HEK293 (cell line): ENCODE measurements around the gene DGKD.

Source experiments
- CTCF ChIA-PET: fragments of 350-600 bp; formaldehyde crosslinking; extraction: SDS; loops from one replicate; lab custom pipeline; 2021; ENCODE audit warnings: antibody characterized with exemption; lab: Yijun Ruan, JAX
- POLR2A ChIA-PET: fragments of 300-600 bp; formaldehyde crosslinking; extraction: SDS; loops from one replicate; lab custom pipeline; 2020; ENCODE audit warnings: antibody characterized with exemption, inconsistent platforms; lab: Yijun Ruan, JAX
- H3K27ac ChIP-seq: fragments of 200-500 bp; sonication (Bioruptor generic); 2 replicates; pipeline ENCODE4 v1.5.1; 2014; ENCODE audit warnings: low read depth, low read length, control low read depth, inconsistent platforms; ENCODE audit errors: extremely low read depth
- H3K36me3 ChIP-seq, 2 experiments: fragments of 200-500 bp in 1 of 2; sonication (Bioruptor generic) in 1 of 2; 1 replicate in 1 of 2; 2 replicates in 1 of 2; pipeline ENCODE4 v1.5.1; 2014 to 2017; ENCODE audit warnings: inconsistent platforms in 2 of 2, low read length in 2 of 2; ENCODE audit not compliant: control insufficient read depth in 2 of 2, insufficient read depth in 1 of 2
- H3K4me1 ChIP-seq: fragments of 200-500 bp; sonication (Bioruptor generic); 2 replicates; pipeline ENCODE4 v1.5.1; 2014; ENCODE audit warnings: mild to moderate bottlenecking, low read length, inconsistent platforms; ENCODE audit not compliant: control insufficient read depth, insufficient read depth
- H3K4me3 ChIP-seq: 2 replicates; pipeline ENCODE4 v1.5.1; 2011; ENCODE audit warnings: low read depth, mild to moderate bottlenecking, control low read depth, low read length, moderate library complexity
- H3K9me3 ChIP-seq: fragments of 200-500 bp; sonication (Bioruptor generic); 2 replicates; pipeline ENCODE4 v1.5.1; 2014; ENCODE audit warnings: low read depth, low read length, inconsistent platforms; ENCODE audit not compliant: control insufficient read depth, insufficient read depth
- GFI1B ChIP-seq: fragments of 450-650 bp; formaldehyde crosslinking; IDR thresholded peaks from 2 replicates; pipeline ENCODE4 v1.5.1; 2016; ENCODE audit warnings: missing biosample characterization, missing genetic modification characterization
- GLI2 ChIP-seq: fragments of 450-650 bp; formaldehyde crosslinking; IDR thresholded peaks from 2 replicates; pipeline ENCODE4; 2017; ENCODE audit warnings: missing biosample characterization, missing genetic modification characterization, low read depth, borderline replicate concordance
- HOXA7 ChIP-seq: sonication (generic); formaldehyde crosslinking; IDR thresholded peaks from 2 replicates; pipeline ENCODE4 v1.8.1; 2022; ENCODE audit warnings: missing genetic modification reagents, borderline replicate concordance
- INSM2 ChIP-seq: fragments of 450-650 bp; formaldehyde crosslinking; IDR thresholded peaks from 2 replicates; pipeline ENCODE4 v1.5.1; 2016; ENCODE audit warnings: missing biosample characterization, missing genetic modification characterization
- KLF1 ChIP-seq: fragments of 450-650 bp; formaldehyde crosslinking; IDR thresholded peaks from 2 replicates; pipeline ENCODE4 v1.5.1; 2016; ENCODE audit warnings: missing biosample characterization, missing genetic modification characterization
- KLF9 ChIP-seq: fragments of 450-650 bp; formaldehyde crosslinking; IDR thresholded peaks from 2 replicates; pipeline ENCODE4 v1.5.1; 2016; ENCODE audit warnings: missing biosample characterization, missing genetic modification characterization, low read depth
- OVOL3 ChIP-seq: fragments of 450-650 bp; formaldehyde crosslinking; IDR thresholded peaks from 2 replicates; pipeline ENCODE4 v1.5.1; 2016; ENCODE audit warnings: missing biosample characterization, missing genetic modification characterization
- PRDM1 ChIP-seq: fragments of 450-650 bp; formaldehyde crosslinking; IDR thresholded peaks from 2 replicates; pipeline ENCODE4; 2016; ENCODE audit warnings: missing biosample characterization, missing genetic modification characterization
- PRDM6 ChIP-seq: fragments of 450-650 bp; formaldehyde crosslinking; IDR thresholded peaks from 2 replicates; pipeline ENCODE4 v1.5.1; 2017; ENCODE audit warnings: missing biosample characterization, missing genetic modification characterization
- REPIN1 ChIP-seq: fragments of 450-650 bp; formaldehyde crosslinking; IDR thresholded peaks from 2 replicates; pipeline ENCODE4 v1.5.1; 2017; ENCODE audit warnings: missing biosample characterization, missing genetic modification characterization, low read depth
- SP7 ChIP-seq: fragments of 450-650 bp; formaldehyde crosslinking; IDR thresholded peaks from 2 replicates; pipeline ENCODE4 v1.5.1; 2016; ENCODE audit warnings: missing biosample characterization, missing genetic modification characterization
- ZBTB8A ChIP-seq: fragments of 450-650 bp; formaldehyde crosslinking; IDR thresholded peaks from 2 replicates; pipeline ENCODE4 v1.5.1; 2016; ENCODE audit warnings: missing biosample characterization, missing genetic modification characterization
- ZIC2 ChIP-seq: fragments of 450-650 bp; formaldehyde crosslinking; IDR thresholded peaks from 2 replicates; pipeline ENCODE4 v1.5.1; 2016; ENCODE audit warnings: missing biosample characterization, missing genetic modification characterization
- ZNF148 ChIP-seq: fragments of 450-650 bp; formaldehyde crosslinking; IDR thresholded peaks from 2 replicates; pipeline ENCODE4 v1.5.0; 2017; ENCODE audit warnings: missing biosample characterization, missing genetic modification characterization, borderline replicate concordance
- ZNF16 ChIP-seq: fragments of 450-650 bp; formaldehyde crosslinking; IDR thresholded peaks from 2 replicates; pipeline ENCODE4 v1.5.1; 2016; ENCODE audit warnings: low read depth, missing biosample characterization, missing genetic modification characterization
- ZNF175 ChIP-seq: fragments of 450-650 bp; formaldehyde crosslinking; IDR thresholded peaks from 2 replicates; pipeline ENCODE4 v1.5.1; 2016; ENCODE audit warnings: missing biosample characterization, missing genetic modification characterization
- ZNF184 ChIP-seq: fragments of 450-650 bp; IDR thresholded peaks from 2 replicates; pipeline ENCODE4 v1.5.1; 2018; ENCODE audit warnings: missing biosample characterization, mild to moderate bottlenecking, missing genetic modification characterization
- ZNF248 ChIP-seq: fragments of 450-650 bp; formaldehyde crosslinking; IDR thresholded peaks from 2 replicates; pipeline ENCODE4 v1.5.1; 2017; ENCODE audit warnings: missing biosample characterization, missing genetic modification characterization
- ZNF350 ChIP-seq: fragments of 450-650 bp; formaldehyde crosslinking; IDR thresholded peaks from 2 replicates; pipeline ENCODE4 v1.5.0; 2017; ENCODE audit warnings: missing biosample characterization, mild to moderate bottlenecking, missing genetic modification characterization
- ZNF433 ChIP-seq: fragments of 450-650 bp; formaldehyde crosslinking; IDR thresholded peaks from 2 replicates; pipeline ENCODE4 v1.5.1; 2016; ENCODE audit warnings: missing biosample characterization, missing genetic modification characterization, low read depth
- ZNF449 ChIP-seq: fragments of 450-650 bp; formaldehyde crosslinking; IDR thresholded peaks from 2 replicates; pipeline ENCODE4 v1.5.1; 2017; ENCODE audit warnings: missing biosample characterization, mild to moderate bottlenecking, missing genetic modification characterization, moderate library complexity
- ZNF521 ChIP-seq: fragments of 450-650 bp; formaldehyde crosslinking; IDR thresholded peaks from 2 replicates; pipeline ENCODE4 v1.5.1; 2017; ENCODE audit warnings: missing biosample characterization, mild to moderate bottlenecking, missing genetic modification characterization
- ZNF548 ChIP-seq: fragments of 450-650 bp; formaldehyde crosslinking; IDR thresholded peaks from 2 replicates; pipeline ENCODE4 v1.5.1; 2016; ENCODE audit warnings: missing biosample characterization, missing genetic modification characterization
- ZNF600 ChIP-seq: fragments of 450-650 bp; formaldehyde crosslinking; IDR thresholded peaks from 2 replicates; pipeline ENCODE4 v1.5.1; 2016; ENCODE audit warnings: missing biosample characterization, missing genetic modification characterization
- ZNF610 ChIP-seq: fragments of 450-650 bp; formaldehyde crosslinking; IDR thresholded peaks from 2 replicates; pipeline ENCODE4 v1.5.1; 2016; ENCODE audit warnings: missing biosample characterization, missing genetic modification characterization, borderline replicate concordance
- ZNF658 ChIP-seq: fragments of 450-650 bp; formaldehyde crosslinking; IDR thresholded peaks from 2 replicates; pipeline ENCODE4; 2016; ENCODE audit warnings: missing biosample characterization, missing genetic modification characterization
- ZSCAN23 ChIP-seq: fragments of 450-650 bp; formaldehyde crosslinking; IDR thresholded peaks from 2 replicates; pipeline ENCODE4 v1.5.1; 2016; ENCODE audit warnings: missing biosample characterization, missing genetic modification characterization
- TF ChIP-seq, protein P1 (sequence below): fragments of 450-650 bp; formaldehyde crosslinking; IDR thresholded peaks from 2 replicates; pipeline ENCODE4 v1.5.1; 2016; ENCODE audit warnings: missing biosample characterization, missing genetic modification characterization, low read depth
- TF ChIP-seq, protein P2 (sequence below): fragments of 450-650 bp; formaldehyde crosslinking; IDR thresholded peaks from 2 replicates; pipeline ENCODE4 v1.5.1; 2017; ENCODE audit warnings: missing biosample characterization, missing genetic modification characterization

The DGKD gene

GRCh38 chr2:233350708-233351107 lies 3.6 kb upstream of the DGKD start:
- no peak overlapping the region for H3K4me3 ChIP-seq
- ChIA-PET CTCF (interaction anchor here (0.5 to 0.8 kb wide), 2 partner anchors 68 to 93 kb away, joined by 3 to 4 read pairs; no protein-coding TSS in a partner anchor), POLR2A (no interaction called here)
- no peaks in the 10 kb centered on the region for H3K36me3 ChIP-seq
- H3K9me3 ChIP-seq: no peaks in the 10 kb centered on the region
- H3K4me1 ChIP-seq: peaks cover 13% of the 10 kb centered on the region; the same call in 1 of the 2 replicates
- H3K27ac ChIP-seq: no peak overlapping the region
- no peak for TF ChIP-seq ZNF350 (tag by site-specific recombination)
- TF ChIP-seq REPIN1 (tag by site-specific recombination): no peak
- TF ChIP-seq PRDM1 (tag by site-specific recombination): no peak
- no peak for TF ChIP-seq ZNF248 (tag by site-specific recombination)
- TF ChIP-seq HOXA7 (CRISPR knock-in tag): no peak
- TF ChIP-seq ZNF16 (tag by site-specific recombination): no peak
- 0 out of 2 replicates have a peak, but pooled peaks have one; percentile 42 for TF ChIP-seq INSM2 (tag by site-specific recombination)
- no peak for TF ChIP-seq ZNF610
- TF ChIP-seq GFI1B: no peak
- TF ChIP-seq ZNF521: no peak
- TF ChIP-seq ZSCAN23 (tag by site-specific recombination): no peak
- peak; percentile 96 for TF ChIP-seq SP7 (tag by site-specific recombination)
- TF ChIP-seq ZNF184: peak; percentile 59; the same call in 1 of the 2 replicates
- no peak for TF ChIP-seq OVOL3 (tag by site-specific recombination)
- no peak for TF ChIP-seq ZNF658 (tag by site-specific recombination)
- TF ChIP-seq ZIC2 (tag by site-specific recombination): peak; percentile 56; the same call in 1 of the 2 replicates
- TF ChIP-seq ZNF175 (tag by site-specific recombination): no peak
- TF ChIP-seq ZBTB8A (tag by site-specific recombination): peak; percentile 51; the same call in 1 of the 2 replicates
- TF ChIP-seq, protein P1, sequence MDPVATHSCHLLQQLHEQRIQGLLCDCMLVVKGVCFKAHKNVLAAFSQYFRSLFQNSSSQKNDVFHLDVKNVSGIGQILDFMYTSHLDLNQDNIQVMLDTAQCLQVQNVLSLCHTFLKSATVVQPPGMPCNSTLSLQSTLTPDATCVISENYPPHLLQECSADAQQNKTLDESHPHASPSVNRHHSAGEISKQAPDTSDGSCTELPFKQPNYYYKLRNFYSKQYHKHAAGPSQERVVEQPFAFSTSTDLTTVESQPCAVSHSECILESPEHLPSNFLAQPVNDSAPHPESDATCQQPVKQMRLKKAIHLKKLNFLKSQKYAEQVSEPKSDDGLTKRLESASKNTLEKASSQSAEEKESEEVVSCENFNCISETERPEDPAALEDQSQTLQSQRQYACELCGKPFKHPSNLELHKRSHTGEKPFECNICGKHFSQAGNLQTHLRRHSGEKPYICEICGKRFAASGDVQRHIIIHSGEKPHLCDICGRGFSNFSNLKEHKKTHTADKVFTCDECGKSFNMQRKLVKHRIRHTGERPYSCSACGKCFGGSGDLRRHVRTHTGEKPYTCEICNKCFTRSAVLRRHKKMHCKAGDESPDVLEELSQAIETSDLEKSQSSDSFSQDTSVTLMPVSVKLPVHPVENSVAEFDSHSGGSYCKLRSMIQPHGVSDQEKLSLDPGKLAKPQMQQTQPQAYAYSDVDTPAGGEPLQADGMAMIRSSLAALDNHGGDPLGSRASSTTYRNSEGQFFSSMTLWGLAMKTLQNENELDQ: no peak
- no peak for TF ChIP-seq ZNF148 (tag by site-specific recombination)
- TF ChIP-seq GLI2: no peak
- no peak for TF ChIP-seq KLF1 (tag by site-specific recombination)
- no peak for TF ChIP-seq KLF9 (tag by site-specific recombination)
- no peak for TF ChIP-seq ZNF433 (tag by site-specific recombination)
- no peak for TF ChIP-seq ZNF548 (tag by site-specific recombination)
- no peak for TF ChIP-seq ZNF449 (tag by site-specific recombination)
- TF ChIP-seq, protein P2, sequence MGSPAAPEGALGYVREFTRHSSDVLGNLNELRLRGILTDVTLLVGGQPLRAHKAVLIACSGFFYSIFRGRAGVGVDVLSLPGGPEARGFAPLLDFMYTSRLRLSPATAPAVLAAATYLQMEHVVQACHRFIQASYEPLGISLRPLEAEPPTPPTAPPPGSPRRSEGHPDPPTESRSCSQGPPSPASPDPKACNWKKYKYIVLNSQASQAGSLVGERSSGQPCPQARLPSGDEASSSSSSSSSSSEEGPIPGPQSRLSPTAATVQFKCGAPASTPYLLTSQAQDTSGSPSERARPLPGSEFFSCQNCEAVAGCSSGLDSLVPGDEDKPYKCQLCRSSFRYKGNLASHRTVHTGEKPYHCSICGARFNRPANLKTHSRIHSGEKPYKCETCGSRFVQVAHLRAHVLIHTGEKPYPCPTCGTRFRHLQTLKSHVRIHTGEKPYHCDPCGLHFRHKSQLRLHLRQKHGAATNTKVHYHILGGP (tag by site-specific recombination): no peak
- peak; percentile 73; the same call in 1 of the 2 replicates for TF ChIP-seq ZNF600 (tag by site-specific recombination)
- TF ChIP-seq PRDM6 (tag by site-specific recombination): no peak
